ENCODE measurements around the gene SLC16A1.

- TF ChIP-seq TAF1 (IDR thresholded peaks at IDR 0.05; ENCODE audit: low read depth) (no peak), EP300 (IDR thresholded peaks at IDR 0.05; ENCODE audit: borderline replicate concordance) (no peak), TCF12 (IDR thresholded peaks at IDR 0.05; ENCODE audit: low read depth) (no peak), NFIC (IDR thresholded peaks at IDR 0.05) (no peak), YY1 (IDR thresholded peaks at IDR 0.05; ENCODE audit: low read depth) (no peak), REST (IDR thresholded peaks at IDR 0.05; ENCODE audit: low read depth) (no peak), CEBPB (IDR thresholded peaks at IDR 0.05) (no peak), FOXM1 (IDR thresholded peaks at IDR 0.05; ENCODE audit: borderline replicate concordance, low read depth) (no peak)
These were observed 29.1 kb downstream of the SLC16A1 start for GRCh38 chr1:112926858-112927257.

Data from Ishikawa (cell line).